NCI-H1694 (cell line): Measurements from ENCODE around the gene OLFML2B.
"Not testable (repeated sequence)": the region's sequence is repeated elsewhere in the genome, so short reads cannot be mapped to it uniquely, and the experiment has no call there.

Source experiments
- DNase-seq: peaks from one replicate; lab custom pipeline; 2025; lab: John Stamatoyannopoulos, UW

The OLFML2B gene

GRCh38 chr1:162023547-162024501, at the start of gene OLFML2B:
TSS of gene OLFML2B (minus strand) at chr1:162023869. CDS start at chr1:162023430, 439 bp downstream.
- peak; percentile 25 for DNase-seq

DNA sequence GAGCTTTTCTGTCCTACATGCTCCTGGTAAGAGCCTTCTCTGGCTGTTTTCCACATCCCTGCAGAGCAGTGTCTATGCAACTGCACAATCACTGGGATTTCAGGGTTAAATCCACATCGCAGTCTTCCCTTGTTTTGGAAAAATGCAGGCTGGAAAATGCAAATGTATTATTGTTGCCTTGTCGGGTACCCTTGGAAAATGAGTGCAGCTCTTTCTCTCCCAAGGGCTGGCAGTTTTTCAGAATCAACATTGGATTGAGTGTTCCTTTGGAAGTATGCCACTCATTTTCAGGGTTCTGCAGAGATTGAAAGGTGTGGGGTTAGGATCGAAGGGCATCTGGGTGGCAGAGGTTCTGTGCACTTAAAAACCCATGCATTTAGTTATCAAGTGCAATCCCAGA, 49.1 kb upstream of the OLFML2B start:
- no peak for DNase-seq

DNA sequence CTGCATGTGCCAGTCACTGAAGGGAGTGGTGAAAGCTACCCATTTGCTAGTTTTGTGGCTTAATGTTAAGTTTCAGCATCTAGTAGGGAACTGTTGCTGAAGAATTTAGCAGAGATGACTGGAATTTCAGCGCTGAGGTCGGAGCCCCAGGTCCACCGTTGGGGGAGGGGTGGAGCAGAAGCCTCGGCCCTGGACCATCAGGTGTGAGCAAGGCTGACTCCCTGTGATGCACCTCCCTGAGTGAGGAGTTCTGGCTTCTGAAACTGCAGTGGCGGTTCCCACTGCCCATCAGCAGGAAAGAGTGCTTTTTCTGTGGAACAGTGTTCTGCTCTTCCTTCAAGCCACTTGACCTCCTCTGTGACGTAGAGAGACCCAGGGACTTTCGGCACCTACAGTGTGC, 47.2 kb upstream of the OLFML2B start:
- DNase-seq = no peak

DNA sequence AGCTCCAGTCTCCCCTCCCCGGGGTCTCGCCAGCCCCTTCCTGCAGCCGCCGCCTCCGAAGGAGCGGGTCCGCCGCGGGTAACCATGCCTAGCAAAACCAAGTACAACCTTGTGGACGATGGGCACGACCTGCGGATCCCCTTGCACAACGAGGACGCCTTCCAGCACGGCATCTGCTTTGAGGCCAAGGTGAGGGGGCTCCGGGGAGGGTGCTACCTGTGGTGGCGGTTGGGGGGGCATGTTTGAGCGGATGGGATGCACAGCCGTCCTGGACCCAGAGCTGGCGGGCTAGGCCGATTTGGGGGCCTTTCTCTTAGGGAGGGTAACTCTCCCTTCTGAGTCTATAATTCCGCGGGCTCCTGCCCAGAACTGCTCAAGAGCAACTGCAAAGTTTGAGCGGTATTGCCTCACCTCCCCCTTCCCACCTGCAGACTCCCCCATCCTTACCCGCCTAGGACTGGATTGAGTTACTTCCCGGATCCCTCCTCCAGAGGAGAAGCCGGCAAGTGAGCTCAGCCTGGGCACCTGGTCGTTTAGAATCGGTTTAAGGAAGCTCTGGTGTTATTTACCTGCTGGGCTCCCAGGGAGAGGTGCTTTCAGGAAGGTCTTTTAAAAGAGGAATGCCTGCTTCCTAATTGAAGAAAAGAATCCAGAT, 46.6 kb upstream of the OLFML2B start:
- DNase-seq = no peak

GRCh38 chr1:162069334-162070093, 45.8 kb upstream of the OLFML2B start, which contains the start of gene NOS1AP:
TSS of gene NOS1AP (plus strand) at chr1:162069691. CDS start at chr1:162070178, 487 bp downstream.
- peak; percentile 49 for DNase-seq

GRCh38 chr1:162068301-162068700, 44.6 kb upstream of the OLFML2B start:
- no peak for DNase-seq

- DNase-seq = no peak
Observed at GRCh38 chr1:162067466-162067865, 43.8 kb upstream of the OLFML2B start.

DNA sequence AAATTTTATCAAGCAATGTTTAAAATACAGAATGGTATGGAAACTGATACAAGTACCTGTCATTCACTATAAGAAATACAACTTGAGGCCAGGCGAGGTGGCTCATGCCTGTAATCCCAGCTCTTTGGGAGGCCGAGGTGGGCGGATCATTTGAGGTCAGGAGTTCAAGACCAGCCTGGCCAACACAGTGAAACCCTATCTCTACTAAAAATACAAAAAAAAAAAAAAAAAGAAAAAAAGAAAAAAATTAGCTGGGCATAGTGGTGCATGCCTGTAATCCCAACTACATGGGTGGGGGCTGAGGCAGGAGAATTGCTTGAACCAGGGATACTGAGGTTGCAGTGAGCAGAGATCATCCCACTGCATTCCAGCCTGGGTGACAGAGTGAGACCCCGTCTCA, 43.2 kb upstream of the OLFML2B start:
- DNase-seq = not testable (repeated sequence)

DNA sequence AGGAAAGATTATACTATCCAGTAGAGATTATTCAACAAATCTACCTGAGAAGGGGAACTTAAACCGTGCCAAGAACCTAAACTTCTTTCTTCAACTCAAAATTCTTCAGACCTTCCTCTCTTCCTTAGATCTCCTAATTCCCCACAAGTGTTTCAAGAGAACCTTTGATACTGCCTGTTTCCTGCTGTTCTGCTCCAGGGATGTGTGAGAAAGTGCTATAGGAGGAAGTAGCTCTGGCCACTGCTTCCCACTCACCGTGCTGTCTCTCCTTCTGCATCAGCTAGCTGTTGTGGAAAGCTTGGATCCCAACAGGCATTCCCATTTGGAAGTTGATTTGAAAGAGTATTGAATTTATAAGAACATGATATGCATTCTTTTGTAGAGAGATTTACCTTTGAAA, 41.3 kb upstream of the OLFML2B start:
- no peak for DNase-seq

GRCh38 chr1:162062542-162063015, 38.9 kb upstream of the OLFML2B start:
- DNase-seq = no peak

- DNase-seq = no peak
Observed at GRCh38 chr1:162060314-162060713, 36.6 kb upstream of the OLFML2B start.

GRCh38 chr1:162059721-162060120, 36.1 kb upstream of the OLFML2B start:
- no peak for DNase-seq

DNA sequence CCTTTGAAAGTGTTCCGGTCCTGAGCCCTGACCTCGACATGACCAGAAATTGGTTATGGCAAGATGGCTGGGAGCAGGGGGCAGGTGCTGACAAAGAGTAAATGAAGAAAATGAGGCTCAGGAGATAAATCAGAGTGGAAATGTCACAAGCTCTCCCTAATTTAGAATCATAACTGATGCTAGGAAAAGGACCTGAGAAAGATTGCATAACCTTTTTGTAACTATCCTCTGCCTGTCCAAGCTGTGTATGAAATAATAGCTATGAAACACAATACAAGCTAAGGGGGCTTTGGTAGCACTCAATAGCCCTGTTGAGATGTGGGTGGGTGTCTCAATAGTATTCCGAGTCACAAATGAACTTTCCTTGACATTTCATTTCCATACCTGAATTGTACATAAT, 32.9 kb upstream of the OLFML2B start:
- DNase-seq = no peak

DNA sequence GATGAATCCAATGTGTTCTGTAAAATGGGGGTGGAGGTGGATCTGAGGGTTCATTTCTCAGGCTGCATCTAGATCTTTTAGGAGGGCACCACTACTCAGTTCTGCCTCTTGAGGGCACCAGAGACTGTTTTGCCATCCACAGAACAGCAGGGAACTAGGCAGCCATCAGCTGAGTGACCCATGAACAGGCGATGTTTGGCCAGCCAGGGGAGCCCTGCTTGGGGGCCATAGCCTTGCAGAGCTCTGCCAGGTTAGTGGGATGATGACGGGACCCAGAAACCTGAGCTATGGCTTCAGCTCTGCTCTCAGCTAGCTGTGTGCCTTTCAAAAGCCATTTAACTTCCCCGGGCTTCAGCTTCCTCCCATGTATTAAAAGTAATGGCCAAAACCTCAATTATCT, 32.4 kb upstream of the OLFML2B start:
- peak; percentile 54 for DNase-seq

GRCh38 chr1:162055062-162055461, 31.4 kb upstream of the OLFML2B start:
- no peak for DNase-seq

GRCh38 chr1:162053949-162054348, 30.3 kb upstream of the OLFML2B start:
- not testable (repeated sequence) for DNase-seq

DNA sequence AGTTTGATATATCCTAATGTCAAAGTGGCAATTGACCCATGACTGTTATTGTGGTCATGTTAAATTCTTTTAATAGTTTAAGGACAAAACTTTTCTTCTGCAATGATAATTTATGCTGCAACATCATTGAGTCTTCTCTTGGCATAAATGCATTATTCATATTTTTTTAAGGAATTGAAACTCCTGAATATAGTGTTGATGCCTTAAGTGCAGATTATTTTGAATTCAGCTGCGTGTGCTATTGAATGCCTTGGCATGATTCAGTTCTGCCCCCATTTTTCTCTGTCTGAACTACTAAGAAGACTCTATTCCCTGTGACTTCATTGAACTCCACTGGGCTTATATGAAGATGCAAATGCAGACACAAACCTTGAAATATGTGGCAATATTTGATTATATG, 23.3 kb upstream of the OLFML2B start:
- no peak for DNase-seq

- no peak for DNase-seq
Observed at GRCh38 chr1:162042361-162042760, 18.7 kb upstream of the OLFML2B start.

DNA sequence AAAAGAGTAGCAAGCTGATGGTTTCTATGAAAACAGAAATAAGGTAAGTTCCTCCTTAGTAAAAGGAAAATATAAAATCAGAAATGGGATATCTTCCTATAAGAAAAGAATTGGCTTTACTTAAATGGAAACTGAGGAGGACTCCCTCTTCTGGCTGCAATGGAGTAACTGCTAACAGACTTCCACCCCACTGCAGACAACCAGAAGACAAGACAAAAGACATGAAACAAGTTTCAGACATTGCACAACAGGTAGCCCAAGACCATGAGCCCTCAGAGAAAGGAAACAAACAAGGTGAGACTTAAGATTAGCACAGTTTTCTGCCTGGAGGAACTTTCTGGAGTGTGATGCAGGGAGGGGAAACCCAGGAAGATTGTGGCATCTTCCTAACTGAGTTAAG, 17.0 kb upstream of the OLFML2B start:
- DNase-seq = no peak

GRCh38 chr1:162040001-162040400, 16.3 kb upstream of the OLFML2B start:
- DNase-seq = no peak

DNA sequence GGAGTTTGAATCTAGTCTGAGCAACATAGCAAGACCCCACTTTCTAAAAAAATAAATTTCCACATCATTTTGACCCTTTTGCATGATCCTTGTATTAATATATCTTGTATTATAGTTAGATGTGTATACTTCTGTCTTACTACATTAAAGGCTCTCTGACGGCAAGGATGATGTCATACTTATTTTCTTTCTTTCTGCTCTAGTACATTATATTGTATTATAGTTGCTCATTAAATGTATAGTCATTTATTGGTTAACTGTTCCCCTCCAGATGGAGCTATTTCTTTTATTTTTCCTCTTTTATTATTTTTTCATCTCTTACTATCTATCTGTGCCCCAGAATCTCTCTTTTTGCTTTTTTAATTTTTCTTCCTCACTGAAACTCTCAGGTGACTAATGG, 15.0 kb upstream of the OLFML2B start:
- DNase-seq = no peak

GRCh38 chr1:162036163-162036562, 12.5 kb upstream of the OLFML2B start:
- DNase-seq = no peak
